ENCODE measurements around the gene IFITM10.
"Not testable (repeated sequence)": the region's sequence is repeated elsewhere in the genome, so short reads cannot be mapped to it uniquely, and the experiment has no call there.

Gene IFITM10

DNA sequence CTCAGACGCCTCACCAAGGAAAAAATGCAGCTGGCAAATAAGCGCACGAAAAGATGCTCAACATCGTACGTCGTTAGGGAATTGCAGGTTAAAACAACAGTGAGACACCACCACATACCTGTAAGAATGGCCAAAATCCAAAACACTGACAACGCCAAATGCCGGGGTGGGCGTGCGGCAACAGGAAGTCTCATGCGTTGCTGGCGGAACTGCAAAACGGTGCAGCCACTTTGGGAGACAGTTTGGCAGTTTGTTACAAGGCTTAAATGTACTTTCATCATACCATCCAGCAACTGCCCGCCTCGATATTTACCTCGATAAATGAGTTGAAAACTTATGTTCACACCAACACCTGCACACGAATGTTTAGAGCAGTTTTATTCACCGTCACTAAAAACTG, 20.9 kb upstream of the IFITM10 start:
- FAIRE-seq (no peak), DNase-seq (ENCODE audit: insufficient read length, low spot score) (no peak)
- TF ChIP-seq CTCF (IDR thresholded peaks at IDR 0.05; ENCODE audit: insufficient read depth, missing control alignments) = no peak

DNA sequence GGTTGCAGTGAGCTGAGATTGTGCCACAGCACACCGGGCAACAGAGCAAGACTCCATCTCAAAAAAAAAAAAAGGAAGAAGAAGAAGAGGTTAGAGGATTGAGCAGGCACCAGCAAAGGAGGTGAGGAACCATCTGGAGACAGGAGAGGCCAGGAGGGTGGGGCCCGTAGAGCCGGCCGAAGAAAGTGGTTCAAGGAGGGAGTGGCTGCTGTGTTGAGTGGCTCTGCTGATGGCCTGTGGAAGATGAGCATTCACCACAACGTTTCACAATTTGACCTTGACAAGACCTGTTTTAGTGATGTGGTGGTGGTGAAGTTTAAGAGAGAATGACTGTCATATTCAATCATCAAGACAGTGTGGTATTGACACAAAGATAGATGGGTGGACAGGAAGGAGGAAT, 20.1 kb upstream of the IFITM10 start:
- FAIRE-seq = no peak
- no peak for DNase-seq (ENCODE audit: insufficient read length, low spot score)
- no peak for TF ChIP-seq CTCF (IDR thresholded peaks at IDR 0.05; ENCODE audit: insufficient read depth, missing control alignments)

DNA sequence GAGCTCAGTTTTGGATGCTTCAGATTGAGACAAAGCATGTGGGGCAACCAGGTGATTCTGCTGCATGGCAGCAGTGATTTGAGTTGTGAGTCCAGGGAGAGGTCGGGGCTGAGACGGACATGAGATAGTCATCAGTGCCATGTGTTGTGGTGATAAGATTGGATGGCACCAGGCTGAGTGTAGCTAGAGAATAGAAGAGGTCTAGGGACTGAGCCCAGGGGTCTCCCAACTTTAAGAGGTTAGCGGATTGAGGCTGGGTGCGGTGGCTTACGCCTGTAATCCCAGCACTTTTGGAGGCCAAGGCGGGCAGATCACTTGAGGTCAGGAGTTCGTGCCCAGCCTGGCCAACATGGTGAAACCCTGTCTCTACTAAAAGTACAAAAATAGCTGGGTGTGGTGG, 19.7 kb upstream of the IFITM10 start:
- no peak for TF ChIP-seq CTCF (IDR thresholded peaks at IDR 0.05; ENCODE audit: insufficient read depth, missing control alignments)
- DNase-seq (ENCODE audit: insufficient read length, low spot score) = no peak
- FAIRE-seq = no peak

DNA sequence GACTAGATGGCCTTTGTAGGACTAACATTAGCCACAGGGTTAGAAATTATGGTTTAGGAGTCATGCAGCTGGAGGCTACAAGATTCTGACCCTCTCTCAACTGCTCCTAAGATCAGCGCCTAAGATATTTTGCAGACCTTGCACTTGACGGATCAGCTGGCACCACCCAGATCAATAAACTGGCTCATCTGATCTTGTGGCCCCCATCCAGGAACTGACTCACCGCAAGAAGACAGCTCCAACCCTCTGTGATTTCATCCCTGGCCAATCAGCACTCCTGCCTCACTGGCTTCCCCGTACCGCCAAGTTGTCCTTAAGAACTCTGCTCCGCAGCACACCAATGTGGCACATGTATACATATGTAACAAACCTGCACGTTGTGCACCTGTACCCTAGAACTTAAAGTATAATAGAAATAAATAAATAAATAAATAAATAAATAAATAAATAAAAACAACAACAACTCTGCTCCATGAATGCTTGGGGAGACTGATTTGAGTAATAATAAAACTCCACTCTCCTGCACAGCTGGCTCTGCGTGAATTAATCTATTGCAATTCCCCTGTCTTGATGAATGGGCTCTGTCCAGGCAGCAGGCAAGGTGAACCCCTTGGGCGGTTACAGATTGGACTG, 19.0 kb upstream of the IFITM10 start:
- DNase-seq (ENCODE audit: insufficient read length, low spot score); FAIRE-seq: not testable (repeated sequence)

GRCh38 chr11:1768141-1768469, 17.7 kb upstream of the IFITM10 start:
- FAIRE-seq = no peak
- no peak for TF ChIP-seq CTCF (IDR thresholded peaks at IDR 0.05; ENCODE audit: insufficient read depth, missing control alignments)
- no peak for DNase-seq (ENCODE audit: insufficient read length, low spot score)

DNA sequence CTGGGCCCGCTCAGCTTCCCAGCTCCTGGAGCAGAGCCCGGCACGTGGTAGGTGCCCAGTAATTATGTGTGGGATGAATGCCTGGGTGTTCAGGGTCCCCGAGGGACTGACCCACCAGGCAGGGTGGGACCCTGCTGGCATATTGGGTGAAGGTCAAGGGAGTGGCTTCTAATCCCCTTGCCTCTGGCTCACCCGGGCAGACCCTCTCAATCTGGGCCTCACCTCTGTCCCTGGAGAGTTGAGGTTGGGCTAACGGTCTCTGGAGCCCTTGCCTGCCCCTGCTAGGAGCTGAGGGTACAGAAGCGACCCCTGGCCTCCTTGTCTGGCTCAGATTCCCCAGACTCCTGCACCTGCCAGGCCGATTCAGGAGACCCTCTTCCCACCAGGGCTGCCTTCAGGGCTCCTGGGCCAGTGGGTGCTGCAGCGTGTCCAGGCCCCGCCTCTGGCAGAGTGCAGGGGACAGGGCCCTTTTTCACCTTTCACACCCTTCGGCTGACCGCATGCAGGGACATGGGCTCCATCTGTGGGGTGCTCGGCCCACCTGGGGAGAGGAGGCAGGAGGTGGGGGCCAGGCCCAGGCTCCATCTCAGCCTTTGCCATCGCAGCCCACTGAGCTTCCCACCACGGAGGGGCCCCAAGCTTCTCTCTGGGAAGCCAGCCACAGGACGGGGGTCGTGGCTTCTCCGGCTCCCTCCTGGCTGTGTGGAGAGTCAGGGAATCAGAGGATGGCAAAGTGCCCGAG, 17.2 kb upstream of the IFITM10 start:
- no peak for FAIRE-seq
- TF ChIP-seq CTCF (IDR thresholded peaks at IDR 0.05; ENCODE audit: insufficient read depth, missing control alignments) = no peak
- DNase-seq (ENCODE audit: insufficient read length, low spot score) = no peak

GRCh38 chr11:1766719-1767398, 16.5 kb upstream of the IFITM10 start:
- no peak for TF ChIP-seq CTCF (IDR thresholded peaks at IDR 0.05; ENCODE audit: insufficient read depth, missing control alignments)
- no peak for DNase-seq (ENCODE audit: insufficient read length, low spot score)
- FAIRE-seq = no peak

Data from D721Med (cell line).